HCT116 (cell line): ENCODE measurements around the gene PI4KA. TPM values are rescaled to one million over a fixed set of nuclear protein-coding genes. Genes with fewer than 3 reads are reported as not detected.

Experiments
- ATAC-seq: fragments of 200-7000 bp; cut with Tn5 transposase; 2 replicates; pipeline ENCODE4 v1.9.1; 2020; ENCODE audit warnings: mild to moderate bottlenecking, moderate library complexity
- BruUV-seq: library from RNA; stranded (reverse); fragments of 400-500 nt; replicated peaks from 2 replicates; lab custom pipeline; 2021; lab: Mats Ljungman, UMichigan
- CTCF ChIA-PET: fragments of 300-600 bp; sonication (Branson Sonifier 250); formaldehyde crosslinking; loops from one replicate; lab custom pipeline; 2021; ENCODE audit warnings: antibody characterized with exemption; lab: Charles Lee
- POLR2A ChIA-PET: fragments of 300-600, 350-600 bp; sonication (Branson Sonifier 250); formaldehyde crosslinking; loops from one replicate; lab custom pipeline; 2021; ENCODE audit warnings: antibody characterized with exemption; lab: Charles Lee
- RAD21 ChIA-PET, 2 experiments: fragments of 300-600 bp; sonication (Branson Sonifier 250); formaldehyde crosslinking; loops; one replicate each; lab custom pipeline; 2023; ENCODE audit warnings: low total read pairs in 2 of 2; ENCODE audit not compliant: uncharacterized antibody in 2 of 2, unreplicated experiment in 2 of 2, low non-redundant PET in 1 of 2; lab: Charles Lee
- DNase-seq: peaks from one replicate; pipeline ENCODE4 v3.0.0-alpha.2; 2010; ENCODE audit warnings: low read depth, low spot score
- H2AFZ ChIP-seq: fragments of 200-600 bp; shearing (Covaris generic), sonication (generic); 2 replicates; pipeline ENCODE4 v1.6.1; 2017; ENCODE audit warnings: low read depth, mixed run types, mixed read lengths, antibody characterized with exemption, low read length; ENCODE audit not compliant: poor library complexity, severe bottlenecking
- H3K27ac ChIP-seq: 2 replicates; pipeline ENCODE4 v1.5.1; 2012; ENCODE audit warnings: low read depth, low read length
- H3K27me3 ChIP-seq: fragments of 200-600 bp; sonication (generic); 2 replicates; pipeline ENCODE4 v1.6.1; 2016; ENCODE audit warnings: mixed run types, low read length, mixed read lengths; ENCODE audit not compliant: insufficient read depth
- H3K36me3 ChIP-seq, 2 experiments: fragments of 200-500 bp in 1 of 2; fragments of 200-600 bp in 1 of 2; sonication (Bioruptor generic) in 1 of 2; sonication (generic) in 1 of 2; 2 replicates each; pipeline versions ENCODE4 v1.5.1 to v1.6.1; 2014 to 2016; ENCODE audit warnings: low read length in 2 of 2, inconsistent platforms in 1 of 2, mixed read lengths in 1 of 2, mixed run types in 1 of 2; ENCODE audit not compliant: insufficient read depth in 2 of 2, control insufficient read depth in 1 of 2
- H3K4me1 ChIP-seq, 2 experiments: fragments of 200-600 bp in 1 of 2; sonication (generic) in 1 of 2; 2 replicates each; pipeline versions ENCODE4 v1.5.1 to v1.6.1; 2012 to 2017; ENCODE audit warnings: low read length in 2 of 2, inconsistent platforms in 1 of 2, mild to moderate bottlenecking in 1 of 2, mixed read lengths in 1 of 2, mixed run types in 1 of 2, moderate library complexity in 1 of 2; ENCODE audit not compliant: insufficient read depth in 2 of 2, control insufficient read depth in 1 of 2
- H3K4me2 ChIP-seq: fragments of 200-600 bp; sonication (generic); 2 replicates; pipeline ENCODE4 v1.6.1; 2017; ENCODE audit warnings: mixed run types, low read length, mixed read lengths
- H3K4me3 ChIP-seq, 2 experiments: fragments of 200-600 bp in 1 of 2; sonication (generic) in 1 of 2; replicated peaks in 1 of 2; 2 replicates each; pipeline ENCODE4 v1.5.1; 2011 to 2016; ENCODE audit warnings: low read length in 2 of 2, control low read depth in 1 of 2, low read depth in 1 of 2, mild to moderate bottlenecking in 1 of 2, mixed read lengths in 1 of 2, mixed run types in 1 of 2
- H3K79me2 ChIP-seq: fragments of 200-600 bp; sonication (generic); 2 replicates; pipeline ENCODE4 v1.6.1; 2017; ENCODE audit warnings: mild to moderate bottlenecking, mixed run types, low read length, moderate library complexity, mixed read lengths; ENCODE audit not compliant: insufficient read depth
- H3K9ac ChIP-seq: fragments of 200-600 bp; sonication (generic); 2 replicates; pipeline ENCODE4 v1.6.1; 2016; ENCODE audit warnings: low read length, mixed read lengths
- H3K9me2 ChIP-seq: fragments of 200-600 bp; sonication (generic), shearing (Covaris generic); 2 replicates; pipeline ENCODE4 v1.6.1; 2017; ENCODE audit warnings: mixed run types, mild to moderate bottlenecking, moderate library complexity; ENCODE audit not compliant: insufficient read depth
- H3K9me3 ChIP-seq, 2 experiments: fragments of 200-500 bp in 1 of 2; fragments of 200-600 bp in 1 of 2; sonication (Bioruptor generic) in 1 of 2; sonication (generic) in 1 of 2; 2 replicates each; pipeline ENCODE4 v1.6.1; 2014 to 2017; ENCODE audit warnings: low read length in 2 of 2, mixed read lengths in 2 of 2, inconsistent platforms in 1 of 2, low read depth in 1 of 2, mild to moderate bottlenecking in 1 of 2, mixed run types in 1 of 2, moderate library complexity in 1 of 2; ENCODE audit not compliant: control insufficient read depth in 1 of 2, insufficient read depth in 1 of 2
- H4K20me1 ChIP-seq: fragments of 200-600 bp; sonication (generic), shearing (Covaris generic); 2 replicates; pipeline ENCODE4 v1.6.1; 2017; ENCODE audit warnings: mixed run types, mild to moderate bottlenecking, moderate library complexity; ENCODE audit not compliant: insufficient read depth
- ATF3 ChIP-seq: IDR thresholded peaks from 2 replicates; pipeline ENCODE4 v1.6.1; 2012
- CTCF ChIP-seq, 3 experiments: fragments of 200-600 bp in 1 of 3; sonication (generic) in 1 of 3; IDR thresholded peaks in 2 of 3; conservative IDR thresholded peaks in 1 of 3; 2 replicates each; pipeline ENCODE4 v1.5.1; 2012 to 2017; ENCODE audit warnings: low read depth in 2 of 3, low read length in 2 of 3, antibody characterized with exemption in 1 of 3, borderline replicate concordance in 1 of 3, control low read depth in 1 of 3, mild to moderate bottlenecking in 1 of 3, mixed read lengths in 1 of 3, mixed run types in 1 of 3, moderate library complexity in 1 of 3; ENCODE audit not compliant: insufficient read depth in 1 of 3
- EGR1 ChIP-seq: IDR thresholded peaks from 2 replicates; pipeline ENCODE4 v1.6.1; 2012; ENCODE audit warnings: low read depth
- MAX ChIP-seq: IDR thresholded peaks from 2 replicates; pipeline ENCODE4 v1.6.1; 2012
- intact Hi-C: fragments of 100-400 bp; cut with micrococcal nuclease; formaldehyde crosslinking; loops from 2 replicates; pipeline ENCODE4 v1.10.0; 2022
- total RNA-seq: library from RNA; stranded (reverse); gene quantifications from one replicate; pipeline ENCODE4 v1.2.1, GENCODE V29; 2021; ENCODE audit not compliant: unreplicated experiment

The PI4KA gene
- total RNA-seq, 1 experiment from 2014 or later: 59.6 TPM

GRCh38 chr22:20904980-20905355 lies 46.4 kb upstream of the PI4KA start:
- POLR2A ChIA-PET: no interaction called here
- Histone ChIP-seq H4K20me1 (no peaks in the 10 kb centered on the region), H3K79me2 (no peaks in the 10 kb centered on the region), H3K4me2 (no peak overlapping the region; the same call in 1 of the 2 replicates), H3K4me3 (no peak overlapping the region), H3K27ac (no peak overlapping the region)
- TF ChIP-seq MAX (no peak), ATF3 (no peak), CTCF (IDR thresholded peaks at IDR 0.05 in 2 of 3, conservative IDR thresholded peaks at IDR 0.05 in 1 of 3; ENCODE audit: borderline replicate concordance in 1 of 3, insufficient read depth in 1 of 3, low read depth in 2 of 3, low read length in 2 of 3) (no peak), EGR1 (no peak)
- TF ChIP-seq, all 23 proteins: peak for 0
- H3K9me2 ChIP-seq: no peaks in the 10 kb centered on the region
- no peaks in the 10 kb centered on the region for H3K36me3 ChIP-seq
- no peak for DNase-seq
- H3K4me1 ChIP-seq: peaks cover 0 to 7% of the 10 kb centered on the region in 2 experiments; a peak in 1 of 4 replicates
- no peaks in the 10 kb centered on the region for H3K27me3 ChIP-seq
- no peak overlapping the region for H3K9ac ChIP-seq
- ChIA-PET RAD21 (no interaction called here), CTCF (interaction anchor here (1.3 to 1.9 kb wide), 2 partner anchors 12 to 19 kb away, joined by 4 to 7 read pairs; partner anchors contain the start of gene CRKL)
- no peak overlapping the region for H2AFZ ChIP-seq
- intact Hi-C loops: no loop called here
- no peak for ATAC-seq
- H3K9me3 ChIP-seq: no peaks in the 10 kb centered on the region
- no TSS peak for BruUV-seq
